IPS-18c (cell line): ENCODE measurements around the gene GSTT2.
"Not testable (repeated sequence)": the region's sequence is repeated elsewhere in the genome, so short reads cannot be mapped to it uniquely, and the experiment has no call there.

Experiments
- H3K4me3 ChIP-seq: 2 replicates; pipeline ENCODE4 v1.7.0; 2013; ENCODE audit warnings: low read depth, mild to moderate bottlenecking, low read length, moderate library complexity; ENCODE audit not compliant: insufficient read depth
- H3K9me3 ChIP-seq: one replicate; pipeline ENCODE4 v1.6.1; 2013; ENCODE audit warnings: mild to moderate bottlenecking, low read length, moderate library complexity; ENCODE audit not compliant: control insufficient read depth, insufficient read depth

GSTT2 gene

GRCh38 chr22:23970201-23970641 lies 9.7 kb upstream of the GSTT2 start:
- H3K9me3 ChIP-seq, result no peaks in the 10 kb centered on the region
- H3K4me3 ChIP-seq, result no peak overlapping the region

DNA sequence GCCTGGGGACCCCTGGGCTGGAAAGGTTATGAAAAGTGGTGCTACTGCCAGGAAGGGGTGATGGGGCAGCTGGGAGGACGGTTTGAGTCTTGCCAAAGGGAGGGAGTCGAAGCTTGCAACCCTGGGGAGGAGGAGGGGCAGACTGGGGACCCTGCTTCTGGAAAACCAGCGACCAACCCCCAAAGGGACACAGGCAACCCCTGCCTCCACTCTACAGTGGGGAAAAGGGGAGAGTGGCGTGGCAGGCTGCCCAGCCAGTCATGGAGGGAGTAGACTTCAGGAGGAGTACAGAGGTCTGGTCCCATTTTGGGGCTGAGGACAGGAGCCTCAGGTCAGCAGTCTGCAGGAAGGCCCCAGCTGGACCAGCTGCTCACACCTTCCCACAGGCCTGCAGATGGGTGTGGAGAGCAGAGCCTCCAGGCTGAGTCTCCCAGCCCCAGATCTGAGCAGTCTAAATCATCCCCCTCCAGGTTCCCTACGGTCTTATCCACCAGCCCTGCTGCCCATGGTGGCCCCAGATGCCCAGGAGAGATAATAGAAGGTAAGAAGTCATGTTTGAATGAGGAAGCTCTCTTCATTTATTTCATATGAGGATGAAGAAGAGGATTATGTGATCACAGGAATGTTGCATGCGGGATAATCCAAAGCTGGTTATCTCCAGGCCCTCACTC lies 9.0 kb upstream of the GSTT2 start:
- Histone ChIP-seq H3K9me3 (no peaks in the 10 kb centered on the region), H3K4me3 (no peak overlapping the region)

GRCh38 chr22:23971927-23972326 lies 8.0 kb upstream of the GSTT2 start:
- H3K9me3 ChIP-seq, H3K4me3 ChIP-seq: not testable (repeated sequence)

DNA sequence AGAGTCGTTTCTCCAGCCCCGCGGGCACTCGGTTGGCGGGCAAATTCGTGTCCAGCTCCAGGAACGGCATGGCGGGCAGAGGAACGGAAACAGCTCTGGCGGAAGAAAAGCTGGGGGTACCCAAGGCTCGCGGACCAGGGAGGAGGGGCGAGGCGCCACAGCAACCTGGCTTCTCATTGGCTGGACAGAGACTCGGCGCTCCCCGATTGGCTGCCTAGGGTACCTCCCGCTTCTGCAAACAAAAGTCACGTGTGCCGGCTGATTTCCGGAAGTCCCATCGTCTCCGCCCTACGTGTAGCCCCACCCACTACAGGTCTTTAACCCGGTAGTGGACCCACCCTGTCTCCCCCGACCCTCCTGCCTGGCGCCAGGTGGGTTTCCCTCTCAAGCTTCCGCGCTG lies 5.6 kb upstream of the GSTT2 start, which contains the start of gene DDT:
Gene DDT (minus strand): TSS at position 97 of the 400 bp plus-strand sequence. CDS start 27 bp downstream, at position 70.
- not testable (repeated sequence) for H3K4me3 ChIP-seq, H3K9me3 ChIP-seq

- H3K4me3 ChIP-seq, H3K9me3 ChIP-seq: not testable (repeated sequence)
Measured at GRCh38 chr22:23974836-23975352, 5.0 kb upstream of the GSTT2 start.

- not testable (repeated sequence) for H3K9me3 ChIP-seq, H3K4me3 ChIP-seq
Measured at GRCh38 chr22:23977304-23977703, 2.6 kb upstream of the GSTT2 start.

GRCh38 chr22:23980567-23980966 lies 633 bp downstream of the GSTT2 start:
- H3K9me3 ChIP-seq, H3K4me3 ChIP-seq: not testable (repeated sequence)

DNA sequence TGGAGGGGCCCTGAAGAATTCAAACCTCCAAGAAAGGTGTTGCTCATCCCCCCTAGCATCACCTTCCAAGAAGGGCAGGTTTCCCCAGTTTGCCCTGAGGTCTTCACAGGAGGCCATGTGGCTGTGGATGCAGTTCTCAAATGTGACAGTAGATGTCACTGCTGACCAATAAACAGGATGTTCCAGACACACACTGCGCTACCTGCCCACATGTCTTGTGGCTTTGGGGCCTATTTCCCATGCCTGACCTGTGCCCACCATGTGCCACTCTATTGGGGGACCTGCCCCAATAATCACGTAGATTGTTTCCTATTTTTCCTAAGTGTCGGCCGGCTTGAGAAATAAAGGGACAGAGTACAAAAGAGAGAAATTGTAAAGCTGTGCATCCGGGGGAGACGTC lies 4.5 kb downstream of the GSTT2 start:
- Histone ChIP-seq H3K4me3 (no peak overlapping the region), H3K9me3 (no peaks in the 10 kb centered on the region)

DNA sequence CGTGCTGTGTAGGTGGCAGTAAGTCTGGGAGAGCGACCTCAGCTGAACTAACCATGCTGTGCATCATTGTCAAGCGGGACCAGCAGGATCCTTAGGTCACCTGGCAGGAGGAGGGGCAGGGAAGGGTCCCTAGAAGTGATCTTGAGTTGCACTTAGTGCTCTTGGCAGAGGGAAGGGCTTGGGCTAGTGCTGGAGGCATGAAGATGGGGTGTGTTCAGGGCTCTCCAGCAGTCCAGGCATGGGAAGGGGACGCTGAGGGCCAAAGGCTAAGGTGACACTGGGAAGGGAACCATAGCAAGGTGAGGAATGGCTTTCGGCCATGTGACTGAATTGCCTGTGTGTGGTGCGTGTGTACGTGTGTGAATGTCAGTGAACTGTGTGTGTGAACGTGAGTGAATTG lies 6.2 kb downstream of the GSTT2 start:
- H3K9me3 ChIP-seq, H3K4me3 ChIP-seq: not testable (repeated sequence)

GRCh38 chr22:23986538-23987178 lies 6.7 kb downstream of the GSTT2 start:
- H3K9me3 ChIP-seq, H3K4me3 ChIP-seq: not testable (repeated sequence)

DNA sequence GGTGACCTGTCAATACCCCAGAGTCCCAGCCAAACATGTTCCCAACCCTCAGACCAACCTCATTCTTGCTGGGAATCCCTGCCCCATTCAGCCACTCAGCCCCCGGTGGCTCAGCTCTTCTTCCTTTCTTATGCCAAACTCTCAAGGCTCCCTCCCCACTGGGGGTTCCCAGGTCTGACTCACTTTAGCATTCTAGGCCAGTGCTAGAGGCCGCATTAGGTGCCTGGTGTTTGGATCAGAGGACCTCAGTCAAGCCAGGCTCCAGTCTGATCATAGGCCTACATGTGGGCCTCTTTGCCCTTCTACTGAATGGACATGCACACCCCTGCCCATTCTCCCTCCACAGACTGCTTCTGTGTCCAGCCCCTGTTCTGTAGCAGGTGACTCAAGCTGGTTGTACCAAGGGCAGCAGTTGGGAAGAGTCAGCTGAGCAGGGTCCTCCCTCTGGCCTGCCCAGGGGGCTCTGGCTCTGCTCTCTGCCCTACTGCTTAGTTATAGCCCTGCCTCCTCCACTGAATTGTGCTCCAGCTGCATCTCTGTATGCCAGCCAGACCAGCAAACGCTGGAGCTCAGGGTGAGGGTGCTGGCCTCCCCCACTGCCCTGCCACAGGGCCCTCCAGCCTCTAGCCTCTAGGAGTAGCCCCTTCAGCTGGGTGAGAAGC lies 9.8 kb downstream of the GSTT2 start:
- not testable (repeated sequence) for H3K4me3 ChIP-seq, H3K9me3 ChIP-seq

- H3K9me3 ChIP-seq, H3K4me3 ChIP-seq: not testable (repeated sequence)
Measured at GRCh38 chr22:23993080-23993479, 13.1 kb downstream of the GSTT2 start.

DNA sequence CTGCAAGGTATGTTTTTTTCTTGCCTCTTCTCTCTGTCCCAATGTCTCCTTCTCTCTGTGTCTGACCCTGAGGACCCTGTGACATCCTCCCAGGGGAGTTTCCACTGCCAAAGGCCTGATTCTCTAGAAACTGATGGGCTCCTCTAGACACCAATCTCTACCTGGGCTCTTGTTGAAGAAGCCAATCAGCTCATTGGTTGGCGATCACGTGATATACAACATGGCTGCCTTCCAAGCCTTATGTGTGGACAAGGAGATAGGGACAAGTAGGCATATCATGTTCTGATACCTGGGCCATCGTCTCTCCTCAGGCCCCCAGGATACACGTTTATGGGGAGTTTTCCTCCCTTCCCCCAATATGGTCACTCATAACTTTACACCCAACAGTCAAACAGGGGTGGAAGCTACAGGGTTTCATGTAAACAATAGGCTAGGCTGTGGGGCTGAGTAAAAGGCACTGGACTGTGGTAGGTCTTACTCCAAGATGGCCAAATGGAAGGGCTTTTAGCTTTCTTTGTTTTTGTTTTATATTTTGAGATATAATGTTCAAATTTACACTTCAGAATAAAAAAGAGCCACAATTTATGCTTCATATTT lies 13.7 kb downstream of the GSTT2 start:
- not testable (repeated sequence) for H3K4me3 ChIP-seq, H3K9me3 ChIP-seq

- no peak overlapping the region for H3K4me3 ChIP-seq
Measured at GRCh38 chr22:23997092-23997491, 17.2 kb downstream of the GSTT2 start.

DNA sequence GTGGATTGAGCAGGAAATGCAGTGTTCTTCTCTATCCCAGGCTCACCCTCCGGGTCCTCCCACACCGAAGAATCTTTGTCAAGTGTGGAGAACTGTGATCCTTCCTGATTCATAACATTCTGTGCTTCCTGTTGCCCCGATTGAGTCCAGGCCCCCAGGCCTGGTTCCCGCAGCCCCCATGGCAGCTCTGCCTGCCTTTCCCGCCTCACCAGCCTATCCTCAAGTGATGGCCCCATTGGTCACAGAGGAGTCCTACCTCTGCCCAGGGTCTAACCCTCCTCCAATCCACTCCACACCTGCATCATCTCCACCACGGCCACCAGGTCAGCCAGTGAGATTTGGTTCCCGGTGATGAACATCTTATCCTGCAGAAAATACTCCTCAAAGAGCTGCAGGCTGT lies 19.8 kb downstream of the GSTT2 start:
- not testable (repeated sequence) for H3K4me3 ChIP-seq, H3K9me3 ChIP-seq

More at GRCh38 chr22:23997092-23997491, 17.2 kb downstream of the GSTT2 start:
- H3K9me3 ChIP-seq, result no peaks in the 10 kb centered on the region

- H3K4me3 ChIP-seq, result no peak overlapping the region
- no peaks in the 10 kb centered on the region for H3K9me3 ChIP-seq
Measured at GRCh38 chr22:24001314-24001713, 21.4 kb downstream of the GSTT2 start.

DNA sequence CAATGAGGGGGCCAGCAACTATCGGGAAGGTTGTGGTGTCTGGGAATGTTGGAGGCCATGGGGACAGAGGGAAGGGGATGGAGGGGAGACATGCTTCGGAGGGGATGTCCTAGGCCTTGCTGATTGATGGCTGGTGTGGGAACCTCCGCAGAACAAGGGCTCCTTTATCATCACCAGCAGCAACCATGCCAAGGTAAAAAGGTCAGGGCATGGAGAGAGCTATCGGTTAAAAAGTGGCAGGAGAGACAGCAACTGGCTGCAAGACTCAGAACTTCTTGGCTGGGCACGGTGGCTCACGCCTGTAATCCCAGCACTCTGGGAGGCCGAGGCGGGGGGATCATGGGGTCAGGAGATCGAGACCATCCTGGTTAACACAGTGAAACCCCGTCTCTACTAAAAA lies 22.3 kb downstream of the GSTT2 start:
- no peak overlapping the region for H3K4me3 ChIP-seq
- H3K9me3 ChIP-seq, result no peaks in the 10 kb centered on the region

GRCh38 chr22:24002851-24003250 lies 22.9 kb downstream of the GSTT2 start:
- Histone ChIP-seq H3K4me3 (no peak overlapping the region), H3K9me3 (no peaks in the 10 kb centered on the region)
